ENCODE data around the gene CCNG1.

Gene CCNG1

GRCh38 chr5:163456029-163456589 lies 18.7 kb downstream of the CCNG1 start:
- Histone ChIP-seq H3F3A (ENCODE audit: insufficient read depth, low read length) (no peaks in the 10 kb centered on the region), H3K4me3 (ENCODE audit: low read depth, low read length, poor library complexity, severe bottlenecking) (no peak overlapping the region), H2AFZ (ENCODE audit: low read length) (no peak overlapping the region), H3K79me2 (ENCODE audit: insufficient read depth, low read length) (peaks cover 29% of the 10 kb centered on the region), H3K9ac (ENCODE audit: low read length) (no peak overlapping the region), H3K4me2 (ENCODE audit: low read length) (no peak overlapping the region), H3K9me3 (ENCODE audit: low read length) (no peaks in the 10 kb centered on the region), H3K27me3 (ENCODE audit: insufficient read depth, low read length) (no peaks in the 10 kb centered on the region), H3K4me1 (ENCODE audit: insufficient read depth, low read length, severe bottlenecking) (peaks cover 18% of the 10 kb centered on the region), H3K9me2 (ENCODE audit: low read depth, low read length) (no peaks in the 10 kb centered on the region), H4K20me1 (ENCODE audit: insufficient read depth, low read length) (no peaks in the 10 kb centered on the region), H3K27ac (ENCODE audit: low read depth, low read length, poor library complexity, severe bottlenecking) (no peak overlapping the region), H3K36me3 (ENCODE audit: insufficient read depth, low read length) (peaks cover 52% of the 10 kb centered on the region)
- no peak for TF ChIP-seq CTCF (IDR thresholded peaks at IDR 0.05; ENCODE audit: low read length)
- TF ChIP-seq EZH2 (IDR thresholded peaks at IDR 0.05; ENCODE audit: borderline replicate concordance, low read length): no peak

GRCh38 chr5:163456840-163457239 lies 19.4 kb downstream of the CCNG1 start:
- TF ChIP-seq CTCF (IDR thresholded peaks at IDR 0.05; ENCODE audit: low read length) (no peak), EZH2 (IDR thresholded peaks at IDR 0.05; ENCODE audit: borderline replicate concordance, low read length) (no peak)
- no peaks in the 10 kb centered on the region for H3K9me2 ChIP-seq (ENCODE audit: low read depth, low read length)
- H4K20me1 ChIP-seq (ENCODE audit: insufficient read depth, low read length): no peaks in the 10 kb centered on the region
- H3F3A ChIP-seq (ENCODE audit: insufficient read depth, low read length): no peaks in the 10 kb centered on the region
- peaks cover 45% of the 10 kb centered on the region for H3K36me3 ChIP-seq (ENCODE audit: insufficient read depth, low read length)
- H2AFZ ChIP-seq (ENCODE audit: low read length): no peak overlapping the region
- H3K27ac ChIP-seq (ENCODE audit: low read depth, low read length, poor library complexity, severe bottlenecking): no peak overlapping the region
- no peaks in the 10 kb centered on the region for H3K9me3 ChIP-seq (ENCODE audit: low read length)
- H3K27me3 ChIP-seq (ENCODE audit: insufficient read depth, low read length): no peaks in the 10 kb centered on the region
- H3K9ac ChIP-seq (ENCODE audit: low read length): no peak overlapping the region
- H3K79me2 ChIP-seq (ENCODE audit: insufficient read depth, low read length): peaks cover 31% of the 10 kb centered on the region
- H3K4me2 ChIP-seq (ENCODE audit: low read length): no peak overlapping the region
- peaks cover 19% of the 10 kb centered on the region for H3K4me1 ChIP-seq (ENCODE audit: insufficient read depth, low read length, severe bottlenecking)
- no peak overlapping the region for H3K4me3 ChIP-seq (ENCODE audit: low read depth, low read length, poor library complexity, severe bottlenecking)

GRCh38 chr5:163458778-163459385 lies 21.5 kb downstream of the CCNG1 start:
- Histone ChIP-seq H4K20me1 (ENCODE audit: insufficient read depth, low read length) (no peaks in the 10 kb centered on the region), H3F3A (ENCODE audit: insufficient read depth, low read length) (no peaks in the 10 kb centered on the region), H3K36me3 (ENCODE audit: insufficient read depth, low read length) (peaks cover 34% of the 10 kb centered on the region), H3K9ac (ENCODE audit: low read length) (peak overlapping the region; percentile 95), H3K9me2 (ENCODE audit: low read depth, low read length) (no peaks in the 10 kb centered on the region), H3K4me1 (ENCODE audit: insufficient read depth, low read length, severe bottlenecking) (peaks cover 36% of the 10 kb centered on the region), H2AFZ (ENCODE audit: low read length) (no peak overlapping the region), H3K79me2 (ENCODE audit: insufficient read depth, low read length) (peaks cover 51% of the 10 kb centered on the region), H3K27me3 (ENCODE audit: insufficient read depth, low read length) (no peaks in the 10 kb centered on the region), H3K4me3 (ENCODE audit: low read depth, low read length, poor library complexity, severe bottlenecking) (peak overlapping the region; percentile 97), H3K27ac (ENCODE audit: low read depth, low read length, poor library complexity, severe bottlenecking) (peak overlapping the region; percentile 94), H3K4me2 (ENCODE audit: low read length) (peak overlapping the region; percentile 95), H3K9me3 (ENCODE audit: low read length) (no peaks in the 10 kb centered on the region)
- TF ChIP-seq EZH2 (IDR thresholded peaks at IDR 0.05; ENCODE audit: borderline replicate concordance, low read length) (no peak), CTCF (IDR thresholded peaks at IDR 0.05; ENCODE audit: low read length) (no peak)
